Activated CD4-positive, alpha-beta T cell treated with anti-CD3 and anti-CD28 coated beads for 36 hours (primary cell): ENCODE data around the gene MRPL52. TPM values are rescaled to one million over a fixed set of nuclear protein-coding genes. Genes with fewer than 3 reads are reported as not detected.
A peak's percentile ranks its signal among the peaks of the same experiment; 100 is the strongest.

Experiments
- ATAC-seq: fragments of 200-7000 bp; cut with Tn5 transposase; one replicate; pipeline ENCODE4 v1.10.0; 2021; ENCODE audit warnings: mild to moderate bottlenecking, moderate library complexity
- CTCF ChIA-PET: fragments of 350-600 bp; sonication (Branson Sonifier 250); formaldehyde crosslinking; loops from one replicate; lab custom pipeline; 2021; ENCODE audit warnings: antibody characterized with exemption; lab: Charles Lee
- POLR2A ChIA-PET: fragments of 350-600 bp; sonication (Branson Sonifier 250); formaldehyde crosslinking; loops from one replicate; lab custom pipeline; 2021; ENCODE audit warnings: antibody characterized with exemption, inconsistent platforms; lab: Charles Lee
- DNase-seq: peaks from one replicate; pipeline ENCODE4 v3.0.0-alpha.2; 2020
- H3K27ac Mint-ChIP-seq: one replicate; pipeline ENCODE4 v1.8.0; 2021; ENCODE audit warnings: mixed read lengths
- H3K27me3 Mint-ChIP-seq: one replicate; pipeline ENCODE4 v1.8.0; 2021; ENCODE audit warnings: mixed read lengths
- H3K36me3 Mint-ChIP-seq: one replicate; pipeline ENCODE4 v1.8.0; 2021; ENCODE audit warnings: low read depth, mixed read lengths
- H3K4me1 Mint-ChIP-seq: one replicate; pipeline ENCODE4 v1.8.0; 2021; ENCODE audit warnings: mixed read lengths
- H3K4me3 Mint-ChIP-seq: one replicate; pipeline ENCODE4 v1.8.0; 2021; ENCODE audit warnings: mild to moderate bottlenecking, moderate library complexity, mixed read lengths
- H3K9me3 Mint-ChIP-seq: one replicate; pipeline ENCODE4 v1.8.0; 2021; ENCODE audit warnings: low read depth, mixed read lengths
- intact Hi-C, 2 experiments: fragments of 100-400 bp; cut with DNase I in 1 of 2; cut with micrococcal nuclease in 1 of 2; formaldehyde crosslinking; loops; one replicate each; pipeline versions ENCODE4 v1.14.2 to v1.15.1; 2022 to 2024; cut with DNase I, micrococcal nuclease
- total RNA-seq, 2 experiments: library from RNA; stranded (reverse); gene quantifications; one replicate each; pipeline ENCODE4 v1.2.3, GENCODE V29; 2021

Gene MRPL52
- total RNA-seq, 2 experiments from 2014 or later = 115 to 136 TPM

DNA sequence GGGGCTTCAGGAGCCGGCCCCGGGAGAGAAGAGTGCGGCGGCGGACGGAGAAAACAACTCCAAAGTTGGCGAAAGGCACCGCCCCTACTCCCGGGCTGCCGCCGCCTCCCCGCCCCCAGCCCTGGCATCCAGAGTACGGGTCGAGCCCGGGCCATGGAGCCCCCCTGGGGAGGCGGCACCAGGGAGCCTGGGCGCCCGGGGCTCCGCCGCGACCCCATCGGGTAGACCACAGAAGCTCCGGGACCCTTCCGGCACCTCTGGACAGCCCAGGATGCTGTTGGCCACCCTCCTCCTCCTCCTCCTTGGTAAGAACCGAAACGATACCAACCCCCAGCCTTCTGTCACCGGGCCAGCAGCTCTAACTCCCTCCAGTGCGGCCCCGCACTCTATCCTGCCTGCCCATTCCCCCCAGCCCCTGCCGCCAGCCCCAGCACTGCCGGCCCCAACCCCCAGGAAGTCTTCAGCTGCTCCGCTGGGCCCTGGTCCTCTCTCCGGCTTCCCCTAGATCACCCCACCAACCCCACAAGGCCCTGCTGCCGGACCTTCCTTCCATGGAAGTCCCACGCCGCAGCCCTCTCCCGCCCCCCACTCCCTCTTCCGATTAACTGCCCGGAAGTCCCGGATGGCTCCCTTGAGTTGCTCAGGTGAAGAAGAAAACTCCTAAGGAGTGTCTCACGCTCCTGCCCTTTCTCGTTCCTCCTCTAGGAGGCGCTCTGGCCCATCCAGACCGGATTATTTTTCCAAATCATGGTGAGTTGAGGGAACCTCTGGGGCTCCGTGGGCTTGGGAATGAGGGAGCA lies 42.5 kb downstream of the MRPL52 start:
- Mint-ChIP-seq H3K27ac (peak overlapping the region; percentile 91), H3K9me3 (no peaks in the 10 kb centered on the region), H3K27me3 (no peaks in the 10 kb centered on the region), H3K4me3 (peak overlapping the region; percentile 88), H3K36me3 (peaks cover 29% of the 10 kb centered on the region), H3K4me1 (peaks cover 37% of the 10 kb centered on the region)
- POLR2A ChIA-PET = interaction anchor here (0.6 to 1.4 kb wide), 4 partner anchors 10 to 365 kb away, joined by 3 to 9 read pairs (median 4); partner anchors contain the start of gene DAD1
- CTCF ChIA-PET = interaction anchor here (0.6 to 6.7 kb wide), 26 partner anchors 9 to 1020 kb away, joined by 3 to 111 read pairs (median 6); partner anchors contain the start of genes OXA1L, PRMT5, RBM23 and REM2
- DNase-seq (peak; percentile 84), ATAC-seq (peak; percentile 13)
- intact Hi-C loops = loop anchor here (1.0 to 5.0 kb wide), 4 partner anchors 15 to 111 kb away; partner anchors contain the start of gene AJUBA (in 2 of the 2)

DNA sequence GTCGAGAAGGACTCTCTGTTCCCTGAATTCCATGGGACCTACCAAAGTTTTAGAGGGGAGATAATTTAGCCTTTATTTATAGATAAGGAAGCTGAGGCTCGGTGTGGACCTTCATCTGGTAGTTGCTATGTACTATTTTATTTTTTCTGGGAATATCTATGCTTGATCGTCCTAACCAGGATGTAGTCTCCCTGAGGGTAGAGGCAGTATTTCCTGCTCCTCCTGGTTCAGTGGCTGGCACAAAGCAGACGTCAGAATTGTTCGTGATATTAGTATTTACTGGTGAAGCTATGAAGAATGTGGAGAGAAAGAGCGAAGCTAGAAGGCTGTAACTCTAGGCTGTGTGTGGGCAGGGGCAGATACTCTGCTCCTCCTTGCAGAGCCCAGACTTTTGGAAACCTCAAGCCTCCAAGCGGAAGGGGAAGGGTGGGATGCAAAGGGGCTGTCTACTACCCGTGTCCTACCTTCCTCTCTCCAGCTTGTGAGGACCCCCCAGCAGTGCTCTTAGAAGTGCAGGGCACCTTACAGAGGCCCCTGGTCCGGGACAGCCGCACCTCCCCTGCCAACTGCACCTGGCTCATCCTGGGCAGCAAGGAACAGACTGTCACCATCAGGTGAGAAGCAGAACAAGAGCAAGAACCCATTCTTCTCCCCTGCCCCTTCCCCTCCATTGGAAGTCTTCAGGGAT lies 43.3 kb downstream of the MRPL52 start:
- H3K9me3 Mint-ChIP-seq = no peaks in the 10 kb centered on the region
- intact Hi-C loops = loop anchor here (1.0 to 5.0 kb wide), 4 partner anchors 14 to 110 kb away; partner anchors contain the start of gene AJUBA (in 2 of the 2)

DNA sequence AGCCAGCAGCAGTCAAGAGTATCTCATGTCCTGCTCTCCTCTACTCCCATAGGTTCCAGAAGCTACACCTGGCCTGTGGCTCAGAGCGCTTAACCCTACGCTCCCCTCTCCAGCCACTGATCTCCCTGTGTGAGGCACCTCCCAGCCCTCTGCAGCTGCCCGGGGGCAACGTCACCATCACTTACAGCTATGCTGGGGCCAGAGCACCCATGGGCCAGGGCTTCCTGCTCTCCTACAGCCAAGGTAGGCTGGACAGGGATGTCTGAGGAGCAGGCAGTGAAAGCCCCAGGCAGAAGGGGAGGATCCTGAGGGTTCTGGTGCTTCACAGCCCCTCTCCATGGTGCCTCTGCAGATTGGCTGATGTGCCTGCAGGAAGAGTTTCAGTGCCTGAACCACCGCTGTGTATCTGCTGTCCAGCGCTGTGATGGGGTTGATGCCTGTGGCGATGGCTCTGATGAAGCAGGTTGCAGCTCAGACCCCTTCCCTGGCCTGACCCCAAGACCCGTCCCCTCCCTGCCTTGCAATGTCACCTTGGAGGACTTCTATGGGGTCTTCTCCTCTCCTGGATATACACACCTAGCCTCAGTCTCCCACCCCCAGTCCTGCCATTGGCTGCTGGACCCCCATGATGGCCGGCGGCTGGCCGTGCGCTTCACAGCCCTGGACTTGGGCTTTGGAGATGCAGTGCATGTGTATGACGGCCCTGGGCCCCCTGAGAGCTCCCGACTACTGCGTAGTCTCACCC lies 45.5 kb downstream of the MRPL52 start:
- ChIA-PET CTCF (interaction anchor here (1.4 to 6.7 kb wide), 3 partner anchors 12 to 52 kb away, joined by 5 to 66 read pairs (median 23); no protein-coding TSS in a partner anchor), POLR2A (no interaction called here)
- Mint-ChIP-seq H3K27ac (no peak overlapping the region), H3K36me3 (peaks cover 35% of the 10 kb centered on the region), H3K9me3 (no peaks in the 10 kb centered on the region), H3K4me1 (peaks cover 29% of the 10 kb centered on the region), H3K27me3 (no peaks in the 10 kb centered on the region), H3K4me3 (no peak overlapping the region)
- intact Hi-C loops = no loop called here
- ATAC-seq = no peak
- DNase-seq = no peak

More for the DNA sequence above, 43.3 kb downstream of the MRPL52 start:
- Mint-ChIP-seq H3K4me3 (peak overlapping the region; percentile 88), H3K27me3 (no peaks in the 10 kb centered on the region), H3K4me1 (peaks cover 37% of the 10 kb centered on the region), H3K27ac (peak overlapping the region; percentile 91), H3K36me3 (peaks cover 29% of the 10 kb centered on the region)
- no peak for ATAC-seq
- ChIA-PET CTCF (interaction anchor here (0.6 to 6.7 kb wide), 23 partner anchors 10 to 312 kb away, joined by 3 to 111 read pairs (median 6); partner anchors contain the start of genes CDH24, OXA1L and REM2), POLR2A (interaction anchor here (0.6 to 1.1 kb wide), 3 partner anchors 10 to 14 kb away, joined by 3 to 4 read pairs (median 3); no protein-coding TSS in a partner anchor)
- DNase-seq = no peak

DNA sequence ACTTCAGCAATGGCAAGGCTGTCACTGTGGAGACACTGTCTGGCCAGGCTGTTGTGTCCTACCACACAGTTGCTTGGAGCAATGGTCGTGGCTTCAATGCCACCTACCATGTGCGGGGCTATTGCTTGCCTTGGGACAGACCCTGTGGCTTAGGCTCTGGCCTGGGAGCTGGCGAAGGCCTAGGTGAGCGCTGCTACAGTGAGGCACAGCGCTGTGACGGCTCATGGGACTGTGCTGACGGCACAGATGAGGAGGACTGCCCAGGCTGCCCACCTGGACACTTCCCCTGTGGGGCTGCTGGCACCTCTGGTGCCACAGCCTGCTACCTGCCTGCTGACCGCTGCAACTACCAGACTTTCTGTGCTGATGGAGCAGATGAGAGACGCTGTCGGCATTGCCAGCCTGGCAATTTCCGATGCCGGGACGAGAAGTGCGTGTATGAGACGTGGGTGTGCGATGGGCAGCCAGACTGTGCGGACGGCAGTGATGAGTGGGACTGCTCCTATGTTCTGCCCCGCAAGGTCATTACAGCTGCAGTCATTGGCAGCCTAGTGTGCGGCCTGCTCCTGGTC lies 46.1 kb downstream of the MRPL52 start:
- CTCF ChIA-PET = interaction anchor here (0.5 to 6.7 kb wide), 7 partner anchors 11 to 1468 kb away, joined by 3 to 66 read pairs (median 3); no protein-coding TSS in a partner anchor

DNA sequence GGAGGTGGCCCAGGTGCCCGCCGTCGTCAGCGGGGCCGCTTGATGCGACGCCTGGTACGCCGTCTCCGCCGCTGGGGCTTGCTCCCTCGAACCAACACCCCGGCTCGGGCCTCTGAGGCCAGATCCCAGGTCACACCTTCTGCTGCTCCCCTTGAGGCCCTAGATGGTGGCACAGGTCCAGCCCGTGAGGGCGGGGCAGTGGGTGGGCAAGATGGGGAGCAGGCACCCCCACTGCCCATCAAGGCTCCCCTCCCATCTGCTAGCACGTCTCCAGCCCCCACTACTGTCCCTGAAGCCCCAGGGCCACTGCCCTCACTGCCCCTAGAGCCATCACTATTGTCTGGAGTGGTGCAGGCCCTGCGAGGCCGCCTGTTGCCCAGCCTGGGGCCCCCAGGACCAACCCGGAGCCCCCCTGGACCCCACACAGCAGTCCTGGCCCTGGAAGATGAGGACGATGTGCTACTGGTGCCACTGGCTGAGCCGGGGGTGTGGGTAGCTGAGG lies 47.4 kb downstream of the MRPL52 start:
- ChIA-PET CTCF (interaction anchor here (1.0 to 6.7 kb wide), 3 partner anchors 24 to 111 kb away, joined by 3 to 66 read pairs (median 3); no protein-coding TSS in a partner anchor), POLR2A (no interaction called here)
- intact Hi-C loops = no loop called here
- peaks cover 19% of the 10 kb centered on the region for H3K4me1 Mint-ChIP-seq
- no peak for ATAC-seq
- H3K9me3 Mint-ChIP-seq = no peaks in the 10 kb centered on the region
- H3K27me3 Mint-ChIP-seq = no peaks in the 10 kb centered on the region
- no peak for DNase-seq
- H3K27ac Mint-ChIP-seq = no peak overlapping the region
- no peak overlapping the region for H3K4me3 Mint-ChIP-seq
- peaks cover 35% of the 10 kb centered on the region for H3K36me3 Mint-ChIP-seq

More for the DNA sequence above, 46.1 kb downstream of the MRPL52 start:
- H3K9me3 Mint-ChIP-seq = no peaks in the 10 kb centered on the region
- intact Hi-C loops = no loop called here
- DNase-seq = no peak
- H3K36me3 Mint-ChIP-seq = peaks cover 35% of the 10 kb centered on the region
- peaks cover 22% of the 10 kb centered on the region for H3K4me1 Mint-ChIP-seq
- no peaks in the 10 kb centered on the region for H3K27me3 Mint-ChIP-seq
- no peak overlapping the region for H3K4me3 Mint-ChIP-seq
- ATAC-seq = no peak
- H3K27ac Mint-ChIP-seq = no peak overlapping the region
- POLR2A ChIA-PET = no interaction called here

DNA sequence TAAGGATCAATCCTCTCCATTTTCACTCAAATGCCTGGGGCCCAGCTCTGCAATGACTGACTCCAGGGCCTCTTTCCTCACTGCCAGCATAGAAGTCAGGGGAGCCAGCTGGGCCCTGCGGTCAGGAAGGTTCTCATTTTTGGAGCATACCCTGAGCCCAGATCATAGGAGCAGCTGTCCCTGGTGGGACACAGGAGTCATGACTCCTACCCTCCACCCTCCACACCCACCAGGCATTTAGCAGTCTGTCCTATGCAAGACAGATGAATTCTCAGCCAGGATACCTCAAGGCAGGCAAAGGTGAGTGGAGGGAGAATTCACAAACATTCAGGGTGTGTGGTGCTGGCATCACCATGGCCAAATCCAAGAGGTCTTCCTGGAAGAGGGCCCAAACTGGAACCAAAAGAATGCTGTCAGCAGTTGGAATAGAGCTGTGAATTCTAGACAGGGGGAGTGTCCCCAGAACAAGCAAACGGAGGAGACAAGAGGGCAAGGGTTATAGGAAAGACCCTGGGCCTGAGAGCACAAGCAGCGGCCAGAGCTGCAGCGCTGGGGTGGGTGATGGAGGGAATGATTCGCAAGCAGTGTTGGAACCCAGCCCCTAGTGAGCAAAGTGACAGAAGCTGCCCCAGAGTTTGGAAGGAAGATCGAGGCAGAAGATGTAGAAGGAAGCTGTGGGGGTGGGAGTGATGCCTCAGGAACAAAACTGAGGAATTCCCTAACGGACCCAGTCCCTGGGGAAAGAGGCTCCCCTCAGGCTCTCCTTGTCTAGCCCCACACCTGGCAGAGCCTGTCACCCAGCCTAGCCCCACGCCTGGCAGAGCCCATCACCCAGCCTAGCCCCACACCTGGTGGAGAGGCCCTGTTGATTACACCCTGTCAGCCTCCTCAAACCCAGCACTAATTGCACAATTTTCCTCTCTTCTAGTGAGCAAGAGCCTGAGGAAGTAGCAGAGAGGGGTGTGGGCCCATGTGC lies 48.9 kb downstream of the MRPL52 start:
- ATAC-seq = no peak
- intact Hi-C loops = no loop called here
- ChIA-PET CTCF (interaction anchor here (0.6 to 1.5 kb wide), 4 partner anchors 19 to 765 kb away, joined by 3 read pairs; no protein-coding TSS in a partner anchor), POLR2A (no interaction called here)
- Mint-ChIP-seq H3K4me3 (no peak overlapping the region), H3K4me1 (peaks cover 18% of the 10 kb centered on the region), H3K36me3 (peaks cover 29% of the 10 kb centered on the region), H3K27ac (peak overlapping the region; percentile 35), H3K9me3 (no peaks in the 10 kb centered on the region), H3K27me3 (no peaks in the 10 kb centered on the region)
- no peak for DNase-seq

DNA sequence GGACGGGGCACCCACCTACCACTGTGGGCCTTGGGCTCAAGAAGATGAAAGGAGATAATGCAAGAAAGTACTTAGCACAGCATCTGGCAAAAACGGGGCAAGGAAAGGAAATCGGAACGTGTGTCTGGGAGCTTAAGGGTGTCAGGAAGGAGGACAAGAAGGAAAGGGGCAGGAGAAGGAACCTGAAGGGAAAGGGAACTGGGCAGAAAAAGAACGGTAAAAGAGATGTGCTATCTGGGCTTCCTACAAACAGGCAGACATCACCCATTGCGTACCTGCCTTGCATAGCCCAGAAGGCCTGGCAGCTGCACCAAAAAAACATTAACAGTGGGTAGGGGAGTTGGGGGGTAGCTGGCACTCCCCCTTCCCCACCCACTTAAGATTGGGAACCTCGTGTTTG lies 52.4 kb downstream of the MRPL52 start:
- ChIA-PET POLR2A (interaction anchor here (0.7 kb wide), 1 partner anchor 9 kb away, joined by 4 read pairs; no protein-coding TSS in a partner anchor), CTCF (interaction anchor here (0.7 to 10.6 kb wide), 6 partner anchors 10 to 48 kb away, joined by 3 to 111 read pairs (median 8); partner anchors contain the start of genes LRP10 and PRMT5)
- H3K36me3 Mint-ChIP-seq = peaks cover 6% of the 10 kb centered on the region
- H3K27ac Mint-ChIP-seq = no peak overlapping the region
- H3K4me3 Mint-ChIP-seq = no peak overlapping the region
- peaks cover 27% of the 10 kb centered on the region for H3K4me1 Mint-ChIP-seq
- H3K9me3 Mint-ChIP-seq = no peaks in the 10 kb centered on the region
- DNase-seq = no peak
- H3K27me3 Mint-ChIP-seq = peaks cover 2% of the 10 kb centered on the region
- intact Hi-C loops = no loop called here
- ATAC-seq = no peak

DNA sequence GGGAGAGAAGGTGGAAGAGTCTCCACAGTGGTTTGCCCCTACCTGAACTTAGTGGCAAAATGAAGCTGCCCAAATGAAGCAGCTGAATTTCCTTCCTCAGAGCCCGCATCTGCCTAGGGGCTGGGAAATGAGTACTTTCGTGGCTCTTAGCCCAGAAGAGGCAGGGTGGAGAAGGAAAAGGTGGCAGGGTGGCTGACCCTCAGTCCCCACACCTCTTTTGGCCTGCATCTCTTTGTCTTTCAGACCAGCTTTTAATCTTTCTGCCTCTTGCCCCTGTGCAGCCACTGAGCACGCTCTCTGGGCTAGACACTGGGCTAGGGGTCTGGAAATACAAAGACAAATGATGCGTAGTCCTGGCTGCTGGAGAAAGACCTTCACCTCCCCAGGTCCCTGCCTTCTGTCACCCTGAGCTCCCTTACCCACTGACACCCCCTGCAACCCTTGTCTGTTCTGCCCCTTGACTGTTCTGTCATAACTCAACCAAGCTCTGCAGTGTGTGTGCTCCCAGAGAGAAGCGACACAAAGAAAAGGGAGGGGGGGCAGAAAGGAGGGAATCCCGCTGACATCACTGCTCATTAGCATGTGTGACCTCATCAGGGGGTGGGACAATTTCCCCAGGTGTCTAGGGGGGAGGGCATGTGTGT lies 53.0 kb downstream of the MRPL52 start:
- peak; percentile 11 for ATAC-seq
- DNase-seq = peak; percentile 61
- H3K36me3 Mint-ChIP-seq = peaks cover 6% of the 10 kb centered on the region
- peaks cover 33% of the 10 kb centered on the region for H3K4me1 Mint-ChIP-seq
- CTCF ChIA-PET = interaction anchor here (0.7 to 10.6 kb wide), 6 partner anchors 11 to 47 kb away, joined by 3 to 111 read pairs (median 8); partner anchors contain the start of genes LRP10 and PRMT5
- no peaks in the 10 kb centered on the region for H3K9me3 Mint-ChIP-seq
- no peak overlapping the region for H3K4me3 Mint-ChIP-seq
- no peak overlapping the region for H3K27ac Mint-ChIP-seq
- peaks cover 2% of the 10 kb centered on the region for H3K27me3 Mint-ChIP-seq
- intact Hi-C loops = no loop called here
- POLR2A ChIA-PET = interaction anchor here (0.6 to 0.8 kb wide), 3 partner anchors 10 to 375 kb away, joined by 4 to 10 read pairs (median 5); no protein-coding TSS in a partner anchor
